Epithelial cell of esophagus (primary cell): ENCODE results near the gene PRDM15.

ENCODE experiments used
- DNase-seq: peaks from one replicate; pipeline ENCODE4 v3.0.0; 2010; ENCODE audit warnings: low read depth
- H3K4me3 ChIP-seq: 2 replicates; pipeline ENCODE4 v1.5.1; 2011; ENCODE audit warnings: mild to moderate bottlenecking, low read length, control low read depth
- CTCF ChIP-seq: IDR thresholded peaks from 2 replicates; pipeline ENCODE4 v1.5.1; 2011; ENCODE audit warnings: low read depth, mild to moderate bottlenecking, low read length, control low read depth, inconsistent platforms; ENCODE audit not compliant: insufficient read depth; ENCODE audit errors: missing control alignments

Gene PRDM15

DNA sequence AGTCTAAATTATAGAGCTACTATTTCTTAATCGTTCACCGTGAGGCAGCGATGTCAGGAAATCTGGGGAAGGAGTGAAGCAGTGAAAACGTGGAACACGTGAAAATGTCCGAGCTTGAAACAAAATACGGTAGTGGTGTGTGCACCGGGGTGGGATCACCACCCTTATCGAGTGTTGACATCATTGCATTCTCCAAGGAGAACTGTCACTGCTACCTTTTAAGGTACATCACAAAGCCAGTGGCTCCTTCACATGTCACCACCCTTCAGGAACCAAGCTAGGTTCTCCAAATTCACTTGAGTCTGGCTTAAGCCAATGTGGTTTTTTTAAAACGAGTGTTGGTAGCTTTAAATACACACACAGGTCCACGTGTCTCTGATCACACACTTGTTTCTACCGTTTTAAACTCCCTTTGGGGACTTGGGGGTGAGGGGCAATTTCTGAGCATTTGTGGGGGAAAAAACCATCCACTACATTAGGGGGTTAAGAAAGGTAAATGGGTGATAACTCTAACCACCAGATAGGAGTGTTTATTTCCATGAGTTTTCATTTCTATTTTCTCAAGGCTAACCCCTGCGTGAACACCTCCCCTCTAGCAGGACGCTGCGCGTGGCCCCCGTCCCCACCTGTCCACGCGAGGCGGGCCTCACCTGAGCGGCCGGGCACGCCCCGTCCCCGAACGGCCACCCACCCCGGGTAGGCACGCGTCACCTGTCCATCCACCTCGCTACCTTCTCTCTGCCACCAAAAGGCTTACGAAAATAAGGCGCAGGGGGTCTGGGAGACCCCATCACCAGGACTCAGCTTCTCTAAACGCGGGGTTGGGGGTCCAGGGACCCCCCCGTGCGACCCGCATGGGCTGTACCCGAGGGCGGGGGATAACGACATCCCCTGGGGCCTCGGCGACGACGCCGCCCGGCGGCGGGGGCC, 978 bp downstream of the PRDM15 start:
- H3K4me3 ChIP-seq, result peak overlapping the region; percentile 70
- no peak for TF ChIP-seq CTCF
- DNase-seq, result peak; percentile 39

DNA sequence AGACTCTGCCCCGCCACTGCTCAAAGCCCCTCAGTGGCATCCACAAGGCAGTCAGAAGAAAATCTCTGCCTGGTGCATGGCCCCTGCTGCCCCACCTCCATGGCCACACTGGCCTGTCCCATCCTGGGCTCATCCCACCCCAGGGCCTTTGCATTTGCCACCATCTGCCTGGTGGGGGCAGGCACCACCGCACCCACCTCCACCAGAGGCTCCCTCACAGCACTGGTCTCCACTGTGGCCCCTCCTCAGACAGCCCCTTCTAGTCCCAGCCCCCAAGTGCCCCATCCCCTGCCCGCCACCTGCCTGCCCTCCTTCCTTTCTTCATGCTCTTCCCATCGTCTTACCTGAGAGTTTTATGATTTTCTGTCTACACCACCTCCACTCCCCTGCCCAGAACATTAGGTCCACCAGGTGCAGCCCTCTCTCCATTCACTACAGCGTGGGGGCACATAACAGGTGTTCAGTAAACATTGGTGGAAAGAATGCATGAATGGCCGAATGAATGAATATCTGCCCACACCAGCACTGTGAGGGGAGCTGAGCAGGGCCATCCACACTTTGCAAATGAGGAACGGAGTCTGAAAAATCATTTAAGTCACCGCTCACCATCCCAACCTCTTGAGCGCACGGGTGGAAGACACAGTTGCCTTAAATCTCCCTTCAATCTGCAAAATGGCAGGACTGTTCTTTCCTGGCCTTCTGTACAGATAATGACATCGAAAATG, 2.1 kb downstream of the PRDM15 start:
- no peak overlapping the region for H3K4me3 ChIP-seq
- no peak for TF ChIP-seq CTCF
- no peak for DNase-seq

DNA sequence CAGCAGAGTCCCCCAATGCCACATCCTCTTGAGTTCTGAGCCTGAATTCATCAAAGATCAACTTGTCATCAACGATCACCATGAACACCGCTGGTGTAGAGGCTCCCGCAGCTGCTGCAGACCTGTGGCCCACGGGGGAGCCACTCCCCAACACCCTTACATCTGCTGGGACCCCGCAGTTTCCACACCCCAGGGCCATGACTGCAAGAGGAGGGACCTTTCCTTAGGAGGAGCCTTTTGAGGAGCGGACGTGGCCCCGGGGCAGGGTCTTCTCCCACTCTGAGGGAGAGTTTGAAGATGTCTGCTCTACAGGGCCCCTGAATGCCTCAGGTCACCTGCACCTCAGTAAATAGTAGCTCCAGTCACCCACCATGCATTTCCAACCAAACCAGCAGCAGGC, 2.7 kb downstream of the PRDM15 start:
- no peak overlapping the region for H3K4me3 ChIP-seq
- no peak for DNase-seq
- TF ChIP-seq CTCF, result no peak

- TF ChIP-seq CTCF, result no peak
Observed at GRCh38 chr21:41875086-41875485, 4.1 kb downstream of the PRDM15 start.

DNA sequence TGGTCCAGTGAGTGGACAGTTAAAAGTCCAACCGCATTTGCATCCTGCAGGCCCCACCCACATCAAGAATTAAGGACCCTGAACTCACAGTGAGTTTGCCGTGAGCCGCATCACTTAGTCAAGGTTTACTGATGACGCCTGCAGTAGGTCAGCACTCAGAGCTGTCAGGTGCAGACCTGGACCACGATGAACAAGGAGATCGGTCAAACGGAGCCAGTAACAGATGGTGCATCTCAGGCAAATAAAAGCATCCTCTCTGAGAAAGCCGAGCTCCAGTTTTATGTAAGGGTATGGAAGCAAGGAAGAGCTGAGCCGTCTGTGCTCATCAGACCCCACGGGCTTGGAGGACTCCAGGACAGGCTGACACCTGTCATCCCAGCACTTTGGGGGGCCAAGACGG, 4.5 kb downstream of the PRDM15 start:
- DNase-seq, result no peak
- TF ChIP-seq CTCF, result no peak

More at GRCh38 chr21:41875086-41875485, 4.1 kb downstream of the PRDM15 start:
- no peak overlapping the region for H3K4me3 ChIP-seq
- no peak for DNase-seq

GRCh38 chr21:41873426-41873825, 5.7 kb downstream of the PRDM15 start:
- no peak overlapping the region for H3K4me3 ChIP-seq
- no peak for DNase-seq
- TF ChIP-seq CTCF, result no peak

More for the DNA sequence above, 4.5 kb downstream of the PRDM15 start:
- H3K4me3 ChIP-seq, result no peak overlapping the region
